SK-N-SH (cell line): Measurements from ENCODE around the gene ARAP3.

Source experiments
- ELF1 ChIP-seq: IDR thresholded peaks from 2 replicates; pipeline ENCODE4 v1.4.0; 2012
- EP300 ChIP-seq, 2 experiments: IDR thresholded peaks; 2 replicates each; pipeline versions ENCODE4 v1.4.0 to v1.6.1; 2012; ENCODE audit warnings: borderline replicate concordance in 1 of 2, low read depth in 1 of 2, low read length in 1 of 2
- FOXJ3 ChIP-seq: sonication (generic); formaldehyde crosslinking; IDR thresholded peaks from 2 replicates; pipeline ENCODE4 v1.5.1; 2020; ENCODE audit warnings: mild to moderate bottlenecking, missing genetic modification reagents
- GABPA ChIP-seq: IDR thresholded peaks from 2 replicates; pipeline ENCODE4 v1.4.0; 2012; ENCODE audit warnings: low read depth, mild to moderate bottlenecking
- JUND ChIP-seq: IDR thresholded peaks from 2 replicates; pipeline ENCODE4 v1.4.0; 2012
- MAX ChIP-seq: IDR thresholded peaks from 2 replicates; pipeline ENCODE4 v1.4.0; 2012; ENCODE audit warnings: low read depth
- MXI1 ChIP-seq: IDR thresholded peaks from 2 replicates; pipeline ENCODE4 v1.6.1; 2012; ENCODE audit warnings: mild to moderate bottlenecking, low read depth, low read length, improper control_type of control experiment
- POLR2AphosphoS5 ChIP-seq: IDR thresholded peaks from 2 replicates; pipeline ENCODE4 v1.6.1; 2012; ENCODE audit warnings: low read depth, low read length
- TF ChIP-seq, protein P1 (sequence below): fragments of 200-600 bp; sonication (generic); IDR thresholded peaks from 2 replicates; pipeline ENCODE4 v1.6.1; 2017; ENCODE audit warnings: antibody characterized with exemption, mild to moderate bottlenecking, moderate library complexity
- TF ChIP-seq, protein P2 (sequence below): IDR thresholded peaks from 2 replicates; pipeline ENCODE4 v1.6.1; 2012; ENCODE audit warnings: mild to moderate bottlenecking, low read depth, low read length, moderate library complexity
- TF ChIP-seq, protein P3 (sequence below): IDR thresholded peaks from 2 replicates; pipeline ENCODE4 v1.4.0; 2012; ENCODE audit warnings: low read depth, borderline replicate concordance
- TF ChIP-seq, protein P4 (sequence below): fragments of 150-350 bp; IDR thresholded peaks from 2 replicates; pipeline ENCODE4 v1.6.1; 2017; ENCODE audit warnings: antibody characterized with exemption, low read length, low read depth, borderline replicate concordance

- TF ChIP-seq, protein P1, sequence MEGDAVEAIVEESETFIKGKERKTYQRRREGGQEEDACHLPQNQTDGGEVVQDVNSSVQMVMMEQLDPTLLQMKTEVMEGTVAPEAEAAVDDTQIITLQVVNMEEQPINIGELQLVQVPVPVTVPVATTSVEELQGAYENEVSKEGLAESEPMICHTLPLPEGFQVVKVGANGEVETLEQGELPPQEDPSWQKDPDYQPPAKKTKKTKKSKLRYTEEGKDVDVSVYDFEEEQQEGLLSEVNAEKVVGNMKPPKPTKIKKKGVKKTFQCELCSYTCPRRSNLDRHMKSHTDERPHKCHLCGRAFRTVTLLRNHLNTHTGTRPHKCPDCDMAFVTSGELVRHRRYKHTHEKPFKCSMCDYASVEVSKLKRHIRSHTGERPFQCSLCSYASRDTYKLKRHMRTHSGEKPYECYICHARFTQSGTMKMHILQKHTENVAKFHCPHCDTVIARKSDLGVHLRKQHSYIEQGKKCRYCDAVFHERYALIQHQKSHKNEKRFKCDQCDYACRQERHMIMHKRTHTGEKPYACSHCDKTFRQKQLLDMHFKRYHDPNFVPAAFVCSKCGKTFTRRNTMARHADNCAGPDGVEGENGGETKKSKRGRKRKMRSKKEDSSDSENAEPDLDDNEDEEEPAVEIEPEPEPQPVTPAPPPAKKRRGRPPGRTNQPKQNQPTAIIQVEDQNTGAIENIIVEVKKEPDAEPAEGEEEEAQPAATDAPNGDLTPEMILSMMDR, result no peak
- TF ChIP-seq FOXJ3 (CRISPR knock-in tag) (peak; percentile 87), POLR2AphosphoS5 (no peak), GABPA (no peak), EP300 (IDR thresholded peaks at IDR 0.05; ENCODE audit: borderline replicate concordance in 1 of 2, low read depth in 1 of 2, low read length in 1 of 2) (peak in 1 of 2 experiments; percentile 97; a peak in 2 of 4 replicates), MXI1 (peak; percentile 50; the same call in 1 of the 2 replicates), JUND (no peak), MAX (no peak), ELF1 (no peak)
- TF ChIP-seq, protein P2, sequence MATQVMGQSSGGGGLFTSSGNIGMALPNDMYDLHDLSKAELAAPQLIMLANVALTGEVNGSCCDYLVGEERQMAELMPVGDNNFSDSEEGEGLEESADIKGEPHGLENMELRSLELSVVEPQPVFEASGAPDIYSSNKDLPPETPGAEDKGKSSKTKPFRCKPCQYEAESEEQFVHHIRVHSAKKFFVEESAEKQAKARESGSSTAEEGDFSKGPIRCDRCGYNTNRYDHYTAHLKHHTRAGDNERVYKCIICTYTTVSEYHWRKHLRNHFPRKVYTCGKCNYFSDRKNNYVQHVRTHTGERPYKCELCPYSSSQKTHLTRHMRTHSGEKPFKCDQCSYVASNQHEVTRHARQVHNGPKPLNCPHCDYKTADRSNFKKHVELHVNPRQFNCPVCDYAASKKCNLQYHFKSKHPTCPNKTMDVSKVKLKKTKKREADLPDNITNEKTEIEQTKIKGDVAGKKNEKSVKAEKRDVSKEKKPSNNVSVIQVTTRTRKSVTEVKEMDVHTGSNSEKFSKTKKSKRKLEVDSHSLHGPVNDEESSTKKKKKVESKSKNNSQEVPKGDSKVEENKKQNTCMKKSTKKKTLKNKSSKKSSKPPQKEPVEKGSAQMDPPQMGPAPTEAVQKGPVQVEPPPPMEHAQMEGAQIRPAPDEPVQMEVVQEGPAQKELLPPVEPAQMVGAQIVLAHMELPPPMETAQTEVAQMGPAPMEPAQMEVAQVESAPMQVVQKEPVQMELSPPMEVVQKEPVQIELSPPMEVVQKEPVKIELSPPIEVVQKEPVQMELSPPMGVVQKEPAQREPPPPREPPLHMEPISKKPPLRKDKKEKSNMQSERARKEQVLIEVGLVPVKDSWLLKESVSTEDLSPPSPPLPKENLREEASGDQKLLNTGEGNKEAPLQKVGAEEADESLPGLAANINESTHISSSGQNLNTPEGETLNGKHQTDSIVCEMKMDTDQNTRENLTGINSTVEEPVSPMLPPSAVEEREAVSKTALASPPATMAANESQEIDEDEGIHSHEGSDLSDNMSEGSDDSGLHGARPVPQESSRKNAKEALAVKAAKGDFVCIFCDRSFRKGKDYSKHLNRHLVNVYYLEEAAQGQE, result no peak
- TF ChIP-seq, protein P3, sequence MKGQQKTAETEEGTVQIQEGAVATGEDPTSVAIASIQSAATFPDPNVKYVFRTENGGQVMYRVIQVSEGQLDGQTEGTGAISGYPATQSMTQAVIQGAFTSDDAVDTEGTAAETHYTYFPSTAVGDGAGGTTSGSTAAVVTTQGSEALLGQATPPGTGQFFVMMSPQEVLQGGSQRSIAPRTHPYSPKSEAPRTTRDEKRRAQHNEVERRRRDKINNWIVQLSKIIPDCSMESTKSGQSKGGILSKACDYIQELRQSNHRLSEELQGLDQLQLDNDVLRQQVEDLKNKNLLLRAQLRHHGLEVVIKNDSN, result no peak
- TF ChIP-seq, protein P4, sequence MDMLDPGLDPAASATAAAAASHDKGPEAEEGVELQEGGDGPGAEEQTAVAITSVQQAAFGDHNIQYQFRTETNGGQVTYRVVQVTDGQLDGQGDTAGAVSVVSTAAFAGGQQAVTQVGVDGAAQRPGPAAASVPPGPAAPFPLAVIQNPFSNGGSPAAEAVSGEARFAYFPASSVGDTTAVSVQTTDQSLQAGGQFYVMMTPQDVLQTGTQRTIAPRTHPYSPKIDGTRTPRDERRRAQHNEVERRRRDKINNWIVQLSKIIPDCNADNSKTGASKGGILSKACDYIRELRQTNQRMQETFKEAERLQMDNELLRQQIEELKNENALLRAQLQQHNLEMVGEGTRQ, result no peak
Observed at GRCh38 chr5:141729387-141730006, 47.5 kb upstream of the ARAP3 start.
